ENCODE data around the gene SEMA4D.

- TF ChIP-seq EZH2phosphoT487 (IDR thresholded peaks at IDR 0.05; ENCODE audit: borderline replicate concordance) (no peak), CTCF (conservative IDR thresholded peaks at IDR 0.05; ENCODE audit: low read length) (no peak)
These were observed 37.5 kb upstream of the SEMA4D start for GRCh38 chr9:89535461-89535860.
